AG04449 (cell line): ENCODE data around the gene DGKE.

Experiments used
- CTCF ChIA-PET: fragments of 350-600 bp; formaldehyde crosslinking; extraction: SDS; loops from one replicate; lab custom pipeline; 2021; ENCODE audit warnings: antibody characterized with exemption; lab: Yijun Ruan, JAX
- POLR2A ChIA-PET: fragments of 400-600, 350-600 bp; formaldehyde crosslinking; extraction: SDS; loops from one replicate; lab custom pipeline; 2020; ENCODE audit warnings: antibody characterized with exemption, inconsistent platforms; lab: Yijun Ruan, JAX
- DNase-seq: peaks from one replicate; pipeline ENCODE4 v3.0.0-alpha.2; 2010; ENCODE audit warnings: low read depth, low spot score
- H3K4me3 ChIP-seq: 2 replicates; pipeline ENCODE4 v1.5.1; 2011; ENCODE audit warnings: low read depth, mild to moderate bottlenecking, control low read depth, low read length
- CTCF ChIP-seq: IDR thresholded peaks from one replicate; pipeline ENCODE4 v1.5.1; 2011; ENCODE audit warnings: mild to moderate bottlenecking, moderate library complexity, low read length, control low read depth, inconsistent platforms; ENCODE audit not compliant: insufficient read depth; ENCODE audit errors: missing control alignments

The DGKE gene

GRCh38 chr17:56809820-56810179, 24.2 kb upstream of the DGKE start:
- POLR2A ChIA-PET = no interaction called here
- CTCF ChIA-PET = no interaction called here

GRCh38 chr17:56810343-56810742, 23.6 kb upstream of the DGKE start:
- TF ChIP-seq CTCF = no peak
- DNase-seq = no peak
- CTCF ChIA-PET = no interaction called here

More at GRCh38 chr17:56809820-56810179, 24.2 kb upstream of the DGKE start:
- DNase-seq = no peak
- no peak for TF ChIP-seq CTCF
- H3K4me3 ChIP-seq = no peak overlapping the region

GRCh38 chr17:56810891-56811775, 22.8 kb upstream of the DGKE start:
- H3K4me3 ChIP-seq = no peak overlapping the region
- CTCF ChIA-PET = interaction anchor here (1.2 kb wide), 1 partner anchor 128 kb away, joined by 3 read pairs; no protein-coding TSS in a partner anchor
- POLR2A ChIA-PET = no interaction called here
- no peak for DNase-seq
- TF ChIP-seq CTCF = no peak

More at GRCh38 chr17:56810343-56810742, 23.6 kb upstream of the DGKE start:
- no peak overlapping the region for H3K4me3 ChIP-seq
- POLR2A ChIA-PET = no interaction called here

DNA sequence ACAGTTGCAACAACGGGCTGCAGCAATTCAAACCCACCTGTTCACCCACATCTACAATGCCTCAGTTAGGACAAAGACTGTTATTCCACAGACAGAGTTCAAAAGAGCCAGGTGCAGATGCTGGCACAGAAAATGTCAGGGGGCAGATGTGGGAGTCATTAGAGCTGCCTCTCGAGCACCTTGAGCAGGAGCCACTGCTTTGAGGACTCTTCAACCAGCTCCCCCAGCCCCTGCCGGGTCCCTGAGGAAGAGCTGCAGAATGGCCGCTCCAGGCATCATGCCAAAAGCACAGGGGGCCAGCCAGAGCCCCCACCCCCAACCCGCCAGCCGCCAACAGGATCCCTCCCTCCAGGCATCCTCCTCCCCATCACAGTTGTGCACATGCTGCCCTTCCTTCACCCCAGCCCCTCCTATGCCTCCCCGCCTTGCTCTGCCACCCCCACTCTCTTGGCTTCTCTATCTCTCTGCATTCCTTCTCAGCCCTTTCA, 21.0 kb upstream of the DGKE start:
- TF ChIP-seq CTCF = no peak
- no peak overlapping the region for H3K4me3 ChIP-seq
- ChIA-PET POLR2A (no interaction called here), CTCF (interaction anchor here (1.2 kb wide), 1 partner anchor 127 kb away, joined by 3 read pairs; no protein-coding TSS in a partner anchor)
- no peak for DNase-seq

DNA sequence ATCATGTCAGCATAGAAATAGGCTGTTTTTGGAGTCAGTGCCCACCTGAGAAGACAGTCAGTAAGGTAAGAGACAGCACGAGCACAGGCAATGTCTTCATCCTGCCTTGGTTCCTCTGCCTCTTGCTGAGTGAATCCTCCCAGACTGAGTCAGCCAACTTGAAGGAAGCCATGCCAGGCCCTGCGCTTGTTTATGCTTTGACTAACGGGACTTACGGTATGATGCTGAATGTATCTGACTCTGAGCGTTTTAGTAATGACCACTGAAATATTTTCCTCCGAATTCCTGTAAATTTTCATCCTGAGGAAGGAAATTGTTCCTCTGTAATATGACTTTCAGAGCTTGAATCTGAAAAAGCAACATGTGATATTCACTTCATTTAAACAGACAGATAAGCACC, 18.2 kb upstream of the DGKE start:
- POLR2A ChIA-PET = no interaction called here
- TF ChIP-seq CTCF = no peak
- no peak overlapping the region for H3K4me3 ChIP-seq
- CTCF ChIA-PET = interaction anchor here (0.8 to 13.2 kb wide), 8 partner anchors 8 to 127 kb away, joined by 3 to 258 read pairs (median 5); no protein-coding TSS in a partner anchor
- peak; percentile 45 for DNase-seq

GRCh38 chr17:56817066-56817465, 16.9 kb upstream of the DGKE start:
- CTCF ChIA-PET = interaction anchor here (4.3 to 13.2 kb wide), 4 partner anchors 11 to 126 kb away, joined by 18 to 258 read pairs (median 42); no protein-coding TSS in a partner anchor
- POLR2A ChIA-PET = no interaction called here
- no peak for DNase-seq
- TF ChIP-seq CTCF = no peak
- no peak overlapping the region for H3K4me3 ChIP-seq
